Measurements from ENCODE around the gene PNLDC1. TPM values are rescaled to one million over a fixed set of nuclear protein-coding genes. Genes with fewer than 3 reads are reported as not detected.

PNLDC1 gene
- total RNA-seq, 1 donor from 2014 or later, result not detected

GRCh38 chr6:159806021-159806458 lies 6.0 kb downstream of the PNLDC1 start:
- H3K27ac Mint-ChIP-seq, result no peak overlapping the region
- H3K4me3 Mint-ChIP-seq (ENCODE audit: low read depth), result no peak overlapping the region
- H3K27me3 Mint-ChIP-seq, result peaks cover 9% of the 10 kb centered on the region
- H3K36me3 Mint-ChIP-seq (ENCODE audit: insufficient read depth), result no peaks in the 10 kb centered on the region
- no peak for TF ChIP-seq CTCF (IDR thresholded peaks at IDR 0.05; ENCODE audit: unreplicated experiment)
- no peak for DNase-seq (ENCODE audit: low spot score, unreplicated experiment)
- peaks cover 11% of the 10 kb centered on the region for H3K4me1 Mint-ChIP-seq (ENCODE audit: low read depth)
- H3K9me3 Mint-ChIP-seq (ENCODE audit: low read depth), result no peaks in the 10 kb centered on the region

- H3K27me3 Mint-ChIP-seq, result peaks cover 11% of the 10 kb centered on the region
- no peak for DNase-seq (ENCODE audit: low spot score, unreplicated experiment)
- TF ChIP-seq CTCF (IDR thresholded peaks at IDR 0.05; ENCODE audit: unreplicated experiment), result no peak
- no peak overlapping the region for H3K4me3 Mint-ChIP-seq (ENCODE audit: low read depth)
- H3K27ac Mint-ChIP-seq, result no peak overlapping the region
- H3K9me3 Mint-ChIP-seq (ENCODE audit: low read depth), result no peaks in the 10 kb centered on the region
- H3K36me3 Mint-ChIP-seq (ENCODE audit: insufficient read depth), result no peaks in the 10 kb centered on the region
- H3K4me1 Mint-ChIP-seq (ENCODE audit: low read depth), result peaks cover 11% of the 10 kb centered on the region
Measured at GRCh38 chr6:159807150-159807858, 7.2 kb downstream of the PNLDC1 start.

GRCh38 chr6:159808647-159809046 lies 8.6 kb downstream of the PNLDC1 start:
- Mint-ChIP-seq H3K27me3 (peaks cover 11% of the 10 kb centered on the region), H3K9me3 (ENCODE audit: low read depth) (no peaks in the 10 kb centered on the region), H3K27ac (no peak overlapping the region), H3K4me1 (ENCODE audit: low read depth) (peaks cover 11% of the 10 kb centered on the region), H3K4me3 (ENCODE audit: low read depth) (no peak overlapping the region), H3K36me3 (ENCODE audit: insufficient read depth) (no peaks in the 10 kb centered on the region)
- no peak for TF ChIP-seq CTCF (IDR thresholded peaks at IDR 0.05; ENCODE audit: unreplicated experiment)
- no peak for DNase-seq (ENCODE audit: low spot score, unreplicated experiment)

- Mint-ChIP-seq H3K9me3 (ENCODE audit: low read depth) (no peaks in the 10 kb centered on the region), H3K27me3 (peaks cover 15% of the 10 kb centered on the region), H3K27ac (no peak overlapping the region), H3K36me3 (ENCODE audit: insufficient read depth) (no peaks in the 10 kb centered on the region), H3K4me1 (ENCODE audit: low read depth) (peaks cover 11% of the 10 kb centered on the region), H3K4me3 (ENCODE audit: low read depth) (no peak overlapping the region)
- DNase-seq (ENCODE audit: low spot score, unreplicated experiment), result no peak
- no peak for TF ChIP-seq CTCF (IDR thresholded peaks at IDR 0.05; ENCODE audit: unreplicated experiment)
Measured at GRCh38 chr6:159809149-159809548, 9.1 kb downstream of the PNLDC1 start.

- TF ChIP-seq CTCF (IDR thresholded peaks at IDR 0.05; ENCODE audit: unreplicated experiment), result no peak
- H3K4me1 Mint-ChIP-seq (ENCODE audit: low read depth), result peaks cover 2% of the 10 kb centered on the region
- H3K27me3 Mint-ChIP-seq, result peaks cover 27% of the 10 kb centered on the region
- no peak overlapping the region for H3K27ac Mint-ChIP-seq
- DNase-seq (ENCODE audit: low spot score, unreplicated experiment), result no peak
- H3K4me3 Mint-ChIP-seq (ENCODE audit: low read depth), result no peak overlapping the region
- H3K9me3 Mint-ChIP-seq (ENCODE audit: low read depth), result no peaks in the 10 kb centered on the region
- H3K36me3 Mint-ChIP-seq (ENCODE audit: insufficient read depth), result no peaks in the 10 kb centered on the region
Measured at GRCh38 chr6:159813781-159814180, 13.7 kb downstream of the PNLDC1 start.
